GM12864 (cell line): ENCODE data around the gene ZNF780A.
"Not testable (repeated sequence)": the region's sequence is repeated elsewhere in the genome, so short reads cannot be mapped to it uniquely, and the experiment has no call there.

Source experiments
- DNase-seq: peaks from one replicate; pipeline ENCODE4 v3.0.0-alpha.2; 2011; ENCODE audit warnings: low read depth
- H3K4me3 ChIP-seq: 2 replicates; pipeline ENCODE4 v1.5.1; 2011; ENCODE audit warnings: mild to moderate bottlenecking, low read depth, low read length, control low read depth
- TF ChIP-seq, protein P1 (sequence below): IDR thresholded peaks from 2 replicates; pipeline ENCODE4 v1.5.1; 2011; ENCODE audit warnings: low read depth, mild to moderate bottlenecking, moderate library complexity, low read length, control low read depth, inconsistent platforms; ENCODE audit errors: missing control alignments

The ZNF780A gene

DNA sequence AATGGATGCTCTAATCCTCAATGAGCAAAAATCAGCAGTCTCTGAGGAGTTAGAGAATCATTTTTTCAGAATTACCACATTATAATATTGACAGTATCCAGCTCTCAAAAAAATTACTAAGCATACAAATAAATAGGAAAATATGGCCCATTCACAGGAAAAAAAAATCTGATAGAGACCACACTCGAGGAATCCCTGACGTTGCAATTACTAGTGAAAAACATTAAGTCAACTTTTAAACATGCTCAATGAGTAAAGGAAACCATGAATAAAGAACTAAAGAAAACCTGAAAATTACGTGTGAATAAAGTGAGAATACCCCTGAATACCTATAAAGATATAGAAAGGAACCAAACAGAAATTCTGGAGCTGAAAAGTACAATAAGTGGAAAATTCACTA is 38.7 kb upstream of the ZNF780A start:
- DNase-seq: no peak
- TF ChIP-seq, protein P1, sequence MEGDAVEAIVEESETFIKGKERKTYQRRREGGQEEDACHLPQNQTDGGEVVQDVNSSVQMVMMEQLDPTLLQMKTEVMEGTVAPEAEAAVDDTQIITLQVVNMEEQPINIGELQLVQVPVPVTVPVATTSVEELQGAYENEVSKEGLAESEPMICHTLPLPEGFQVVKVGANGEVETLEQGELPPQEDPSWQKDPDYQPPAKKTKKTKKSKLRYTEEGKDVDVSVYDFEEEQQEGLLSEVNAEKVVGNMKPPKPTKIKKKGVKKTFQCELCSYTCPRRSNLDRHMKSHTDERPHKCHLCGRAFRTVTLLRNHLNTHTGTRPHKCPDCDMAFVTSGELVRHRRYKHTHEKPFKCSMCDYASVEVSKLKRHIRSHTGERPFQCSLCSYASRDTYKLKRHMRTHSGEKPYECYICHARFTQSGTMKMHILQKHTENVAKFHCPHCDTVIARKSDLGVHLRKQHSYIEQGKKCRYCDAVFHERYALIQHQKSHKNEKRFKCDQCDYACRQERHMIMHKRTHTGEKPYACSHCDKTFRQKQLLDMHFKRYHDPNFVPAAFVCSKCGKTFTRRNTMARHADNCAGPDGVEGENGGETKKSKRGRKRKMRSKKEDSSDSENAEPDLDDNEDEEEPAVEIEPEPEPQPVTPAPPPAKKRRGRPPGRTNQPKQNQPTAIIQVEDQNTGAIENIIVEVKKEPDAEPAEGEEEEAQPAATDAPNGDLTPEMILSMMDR: no peak
- no peak overlapping the region for H3K4me3 ChIP-seq

DNA sequence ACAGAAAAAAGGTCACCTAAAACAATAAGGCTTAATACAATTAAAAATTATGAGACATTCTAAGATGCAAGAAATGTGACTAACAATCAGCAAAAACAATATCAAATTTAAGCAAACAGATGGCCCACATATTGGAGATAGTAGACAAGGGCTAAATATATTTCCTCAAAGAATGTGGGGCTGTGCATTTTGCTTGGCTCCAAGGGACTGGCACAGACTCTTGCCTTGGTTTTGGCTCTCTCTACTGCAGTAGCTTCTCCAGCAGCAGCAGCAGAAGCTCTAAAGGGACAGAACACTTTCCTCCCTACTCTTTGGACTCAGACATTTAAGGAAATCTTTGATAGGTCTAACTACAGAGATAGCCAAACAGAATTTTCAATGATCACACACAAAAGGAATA is 38.2 kb upstream of the ZNF780A start:
- no peak for DNase-seq
- no peak overlapping the region for H3K4me3 ChIP-seq
- TF ChIP-seq, protein P1: no peak

DNA sequence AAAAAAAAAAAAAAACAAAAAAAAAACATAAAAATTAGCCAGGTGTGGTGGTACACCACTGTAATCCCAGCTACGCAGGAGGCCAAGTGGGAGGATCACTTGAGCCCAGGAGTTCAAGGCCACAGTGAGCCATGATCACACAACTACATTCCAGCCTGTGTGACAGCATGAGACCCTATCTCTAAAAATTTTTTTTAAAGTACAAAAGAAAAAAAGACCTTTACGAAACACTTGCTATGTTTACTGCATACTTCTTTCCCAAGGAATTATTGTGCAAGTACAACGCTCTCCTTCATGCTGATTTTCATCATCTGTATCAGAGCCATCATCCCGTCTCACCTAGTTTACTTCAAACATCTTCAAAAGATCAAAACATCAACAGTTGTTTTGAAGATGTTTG is 28.6 kb upstream of the ZNF780A start:
- H3K4me3 ChIP-seq: no peak overlapping the region
- DNase-seq: no peak
- TF ChIP-seq, protein P1: no peak

DNA sequence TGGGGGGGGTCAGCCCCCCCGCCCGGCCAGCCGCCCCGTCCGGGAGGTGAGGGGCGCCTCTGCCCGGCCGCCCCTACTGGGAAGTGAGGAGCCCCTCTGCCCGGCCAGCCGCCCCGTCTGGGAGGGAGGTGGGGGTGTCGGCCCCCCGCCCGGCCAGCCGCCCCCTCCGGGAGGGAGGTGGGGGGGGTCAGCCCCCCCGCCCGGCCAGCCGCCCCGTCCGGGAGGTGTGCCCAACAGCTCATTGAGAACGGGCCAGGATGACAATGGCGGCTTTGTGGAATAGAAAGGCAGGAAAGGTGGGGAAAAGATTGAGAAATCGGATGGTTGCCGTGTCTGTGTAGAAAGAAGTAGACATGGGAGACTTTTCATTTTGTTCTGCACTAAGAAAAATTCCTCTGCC is 27.9 kb upstream of the ZNF780A start:
- not testable (repeated sequence) for H3K4me3 ChIP-seq, DNase-seq

DNA sequence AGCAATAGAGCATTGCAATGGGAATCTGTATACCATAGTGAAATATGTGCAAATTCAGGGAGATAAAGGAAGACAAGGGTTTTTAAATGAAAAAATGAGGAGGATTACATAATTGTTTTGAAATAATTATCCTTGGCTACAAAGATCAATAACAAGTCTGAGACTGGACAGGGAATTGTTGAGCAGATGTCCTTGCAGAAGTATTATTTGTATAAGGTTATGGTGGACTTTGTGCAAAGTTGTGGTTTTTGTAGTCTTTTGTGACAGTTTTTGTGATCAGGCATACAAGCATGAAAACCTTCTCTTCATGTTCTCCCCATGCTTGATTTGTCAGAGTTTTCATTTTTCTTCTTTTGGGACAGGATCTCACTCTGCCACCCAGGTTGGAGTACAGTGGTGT is 25.3 kb upstream of the ZNF780A start:
- no peak overlapping the region for H3K4me3 ChIP-seq
- TF ChIP-seq, protein P1: no peak
- no peak for DNase-seq

DNA sequence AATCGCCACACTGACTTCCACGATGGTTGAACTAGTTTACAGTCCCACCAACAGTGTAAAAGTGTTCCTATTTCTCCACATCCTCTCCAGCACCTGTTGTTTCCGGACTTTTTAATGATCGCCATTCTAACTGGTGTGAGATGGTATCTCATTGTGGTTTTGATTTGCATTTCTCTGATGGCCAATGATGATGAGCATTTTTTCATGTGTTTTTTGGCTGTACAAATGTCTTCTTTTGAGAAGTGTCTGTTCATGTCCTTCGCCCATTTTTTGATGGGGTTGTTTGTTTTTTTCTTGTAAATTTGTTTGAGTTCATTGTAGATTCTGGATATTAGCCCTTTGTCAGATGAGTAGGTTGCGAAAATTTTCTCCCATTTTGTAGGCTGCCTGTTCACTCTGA is 23.4 kb upstream of the ZNF780A start:
- H3K4me3 ChIP-seq, DNase-seq: not testable (repeated sequence)

DNA sequence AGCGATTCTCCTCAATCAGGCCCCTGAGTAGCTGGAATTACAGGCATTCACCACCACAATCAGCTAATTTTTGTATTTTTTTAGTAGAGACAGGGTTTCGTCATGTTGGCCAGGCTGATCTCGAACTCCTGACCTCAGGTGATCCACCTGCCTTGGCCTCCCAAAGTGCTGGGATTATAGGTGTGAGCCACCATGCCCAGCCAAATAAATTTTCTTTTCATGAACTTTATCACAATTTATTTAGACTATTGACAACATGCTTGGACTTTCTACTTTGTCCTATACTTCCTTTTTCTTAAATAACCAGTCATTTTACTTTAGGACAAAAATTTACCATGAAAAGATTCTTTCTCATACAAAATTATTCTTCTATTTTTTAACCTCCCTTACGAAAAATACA is 21.5 kb upstream of the ZNF780A start:
- not testable (repeated sequence) for H3K4me3 ChIP-seq, DNase-seq

DNA sequence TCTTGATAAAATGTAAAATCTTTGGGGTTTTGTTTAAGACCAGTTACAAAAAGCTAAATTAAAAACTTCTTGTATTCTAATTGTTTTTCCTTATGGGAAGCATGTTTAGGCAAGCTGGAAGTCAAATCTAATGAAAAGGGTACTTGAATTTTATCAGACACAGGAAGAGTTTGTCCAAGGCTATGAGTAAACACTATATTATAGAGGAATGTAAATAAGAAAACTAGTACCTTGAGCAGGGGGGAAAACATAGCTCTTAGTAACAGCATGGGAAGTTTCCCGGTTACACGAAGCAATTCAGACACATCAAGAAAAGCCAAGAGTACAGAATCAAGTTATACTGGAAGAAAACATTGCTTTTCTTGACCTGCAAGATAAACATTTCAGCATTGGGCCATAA is 19.8 kb upstream of the ZNF780A start:
- H3K4me3 ChIP-seq: no peak overlapping the region
- DNase-seq: no peak
- TF ChIP-seq, protein P1: no peak

DNA sequence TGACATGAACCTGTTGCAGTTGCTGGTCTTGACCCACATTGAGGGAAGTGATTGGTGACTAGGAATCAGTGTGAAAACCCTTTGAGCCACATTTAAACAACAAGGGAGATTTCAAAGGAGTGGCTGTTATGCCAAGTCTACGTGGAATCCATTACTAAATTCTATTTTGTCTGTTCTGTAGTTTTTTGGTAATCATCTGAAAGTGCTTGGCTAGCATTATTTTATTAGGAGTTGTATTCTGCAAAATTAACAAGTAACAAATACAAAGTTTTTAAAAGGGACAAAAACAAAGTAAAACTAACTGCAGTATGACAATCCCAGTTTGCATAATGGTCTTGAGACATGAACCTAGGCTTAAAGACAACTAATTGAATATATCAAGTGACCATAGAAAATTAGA is 14.0 kb upstream of the ZNF780A start:
- no peak overlapping the region for H3K4me3 ChIP-seq
- DNase-seq: no peak
- TF ChIP-seq, protein P1: no peak
